B cell (primary cell): ENCODE data around the gene PCDHGA3.

Source experiments
- CTCF ChIP-seq: fragments of 200-600 bp; IDR thresholded peaks from one replicate; pipeline ENCODE4 v1.8.0; 2022; ENCODE audit warnings: antibody characterized with exemption, mild to moderate bottlenecking
- EZH2 ChIP-seq: IDR thresholded peaks from 2 replicates; pipeline ENCODE4 v1.6.1; 2012; ENCODE audit warnings: borderline replicate concordance, low read depth, mild to moderate bottlenecking, moderate library complexity, low read length; ENCODE audit not compliant: insufficient read depth, poor library complexity, severe bottlenecking

DNA sequence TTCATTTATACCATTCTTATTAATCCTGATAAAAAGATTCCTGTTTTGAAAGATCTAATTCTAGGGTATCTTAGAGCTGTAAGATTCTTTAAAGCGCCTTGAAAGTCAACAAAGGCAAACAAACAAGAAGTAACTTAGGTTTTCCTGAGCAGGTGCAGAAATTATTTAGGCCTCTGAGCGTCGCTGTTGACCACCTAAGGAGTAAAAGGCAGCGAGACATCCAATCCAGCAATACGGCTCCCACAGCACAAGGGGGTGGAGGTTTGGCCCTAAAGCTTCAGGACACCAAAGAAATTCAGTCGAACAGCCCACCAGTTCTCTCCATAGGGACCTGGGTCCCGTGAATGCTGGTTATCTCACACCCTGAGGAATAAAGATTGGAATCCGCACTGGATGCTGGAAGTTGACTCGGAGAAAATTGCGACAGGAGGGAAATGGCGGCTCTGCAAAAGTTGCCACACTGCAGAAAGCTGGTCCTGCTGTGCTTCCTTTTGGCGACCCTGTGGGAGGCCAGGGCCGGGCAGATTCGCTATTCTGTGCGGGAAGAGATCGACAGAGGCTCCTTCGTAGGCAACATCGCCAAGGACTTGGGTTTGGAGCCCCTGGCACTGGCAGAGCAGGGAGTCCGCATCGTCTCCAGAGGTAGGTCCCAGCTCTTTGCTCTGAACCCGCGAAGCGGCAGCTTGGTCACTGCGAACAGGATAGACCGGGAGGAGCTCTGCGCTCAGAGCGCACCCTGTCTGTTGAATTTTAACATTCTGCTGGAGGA, 4.9 kb upstream of the PCDHGA3 start, which contains the start of gene PCDHGA2:
- TF ChIP-seq CTCF (no peak), EZH2 (no peak)
